EL (cell line): ENCODE measurements around the gene RASL11B.
"Not testable (repeated sequence)": the region's sequence is repeated elsewhere in the genome, so short reads cannot be mapped to it uniquely, and the experiment has no call there.

Experiments used
- DNase-seq: peaks from one replicate; pipeline ENCODE4 v3.0.0-alpha.2; 2016

RASL11B gene

GRCh38 chr4:52861879-52862616, at the start of gene RASL11B:
RASL11B (plus strand) TSS chr4:52862317; CDS start chr4:52862508, 191 bp downstream.
- peak; percentile 73 for DNase-seq

GRCh38 chr4:52813546-52813945, 48.6 kb upstream of the RASL11B start:
- no peak for DNase-seq

GRCh38 chr4:52822583-52822971, 39.5 kb upstream of the RASL11B start:
- no peak for DNase-seq

- peak; percentile 73 for DNase-seq
These were observed 39.0 kb upstream of the RASL11B start for GRCh38 chr4:52822972-52823701.

- DNase-seq: no peak
These were observed 38.4 kb upstream of the RASL11B start for GRCh38 chr4:52823702-52824092.

- DNase-seq: no peak
These were observed 37.9 kb upstream of the RASL11B start for GRCh38 chr4:52824270-52824602.

GRCh38 chr4:52824603-52825459, 37.3 kb upstream of the RASL11B start:
- peak; percentile 49 for DNase-seq

- DNase-seq: no peak
These were observed 36.5 kb upstream of the RASL11B start for GRCh38 chr4:52825460-52826090.

GRCh38 chr4:52833941-52834525, 28.1 kb upstream of the RASL11B start:
- DNase-seq: no peak

GRCh38 chr4:52834641-52835456, 27.3 kb upstream of the RASL11B start:
- not testable (repeated sequence) for DNase-seq

- no peak for DNase-seq
These were observed 26.0 kb upstream of the RASL11B start for GRCh38 chr4:52836120-52836519.

- no peak for DNase-seq
These were observed 25.4 kb upstream of the RASL11B start for GRCh38 chr4:52836678-52837077.

- DNase-seq: peak; percentile 82
These were observed 24.2 kb upstream of the RASL11B start for GRCh38 chr4:52837716-52838558.

- no peak for DNase-seq
These were observed 23.2 kb upstream of the RASL11B start for GRCh38 chr4:52838729-52839586.

- DNase-seq: no peak
These were observed 21.4 kb upstream of the RASL11B start for GRCh38 chr4:52840531-52841370.

GRCh38 chr4:52841682-52842456, 20.2 kb upstream of the RASL11B start:
- no peak for DNase-seq

- DNase-seq: no peak
These were observed 19.3 kb upstream of the RASL11B start for GRCh38 chr4:52842792-52843191.

GRCh38 chr4:52843351-52843750, 18.8 kb upstream of the RASL11B start:
- DNase-seq: no peak
